Measurements from ENCODE around the gene ST8SIA2.
"Not testable (repeated sequence)": the region's sequence is repeated elsewhere in the genome, so short reads cannot be mapped to it uniquely, and the experiment has no call there.

The ST8SIA2 gene

GRCh38 chr15:92444631-92445030, 51.0 kb downstream of the ST8SIA2 start:
- DNase-seq: no peak

DNA sequence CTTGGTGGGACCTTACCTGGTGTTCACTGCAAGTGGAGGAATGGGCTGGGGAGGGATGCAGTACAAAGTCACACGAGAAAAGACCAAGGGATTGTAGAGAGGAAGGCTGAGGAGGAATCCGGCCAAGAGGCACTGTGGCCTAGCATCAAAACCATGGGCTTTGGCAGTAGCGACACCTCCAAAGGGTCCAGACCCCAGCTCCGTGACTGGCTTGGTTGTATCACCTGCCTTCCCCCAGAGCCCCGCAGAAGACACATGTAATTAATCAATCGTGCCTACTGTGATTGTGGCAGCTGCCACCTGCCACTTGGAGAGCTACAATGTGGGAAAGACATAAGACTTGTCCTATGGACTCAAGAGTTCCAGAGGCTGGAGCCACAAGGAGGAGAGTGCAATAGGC, 54.7 kb downstream of the ST8SIA2 start:
- no peak for DNase-seq

- no peak for DNase-seq
Observed at GRCh38 chr15:92449476-92449875, 55.8 kb downstream of the ST8SIA2 start.

DNA sequence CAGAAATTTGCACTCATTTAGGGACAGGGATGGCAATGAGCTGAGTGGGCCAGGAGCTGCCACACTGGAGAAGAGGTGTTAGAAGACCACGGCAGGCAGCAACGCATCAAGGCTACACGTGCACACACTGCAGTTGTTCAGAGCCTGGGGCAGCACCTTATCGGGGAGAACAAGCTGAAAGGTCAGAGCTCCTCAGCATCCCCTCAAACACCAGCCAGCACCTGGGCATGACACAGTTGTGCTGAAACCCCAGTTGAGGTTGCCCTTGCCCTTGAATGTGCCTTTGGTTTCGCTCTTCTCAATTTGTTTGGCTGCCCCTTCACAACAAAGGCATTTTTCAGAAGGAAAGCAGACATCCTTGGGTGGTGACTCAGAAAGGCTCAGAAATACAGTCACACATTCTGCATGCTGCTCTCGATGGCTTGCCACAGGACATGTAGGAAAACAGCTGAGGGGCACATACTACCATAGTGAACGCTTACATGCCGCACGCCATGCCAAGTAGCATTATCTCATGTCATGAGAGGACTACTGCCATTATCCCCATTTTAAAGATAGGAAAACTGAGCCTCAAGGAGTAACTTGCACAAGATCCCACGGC, 57.6 kb downstream of the ST8SIA2 start:
- no peak for DNase-seq

GRCh38 chr15:92452143-92452542, 58.5 kb downstream of the ST8SIA2 start:
- DNase-seq: no peak

- no peak for DNase-seq
Observed at GRCh38 chr15:92453607-92454006, 59.9 kb downstream of the ST8SIA2 start.

DNA sequence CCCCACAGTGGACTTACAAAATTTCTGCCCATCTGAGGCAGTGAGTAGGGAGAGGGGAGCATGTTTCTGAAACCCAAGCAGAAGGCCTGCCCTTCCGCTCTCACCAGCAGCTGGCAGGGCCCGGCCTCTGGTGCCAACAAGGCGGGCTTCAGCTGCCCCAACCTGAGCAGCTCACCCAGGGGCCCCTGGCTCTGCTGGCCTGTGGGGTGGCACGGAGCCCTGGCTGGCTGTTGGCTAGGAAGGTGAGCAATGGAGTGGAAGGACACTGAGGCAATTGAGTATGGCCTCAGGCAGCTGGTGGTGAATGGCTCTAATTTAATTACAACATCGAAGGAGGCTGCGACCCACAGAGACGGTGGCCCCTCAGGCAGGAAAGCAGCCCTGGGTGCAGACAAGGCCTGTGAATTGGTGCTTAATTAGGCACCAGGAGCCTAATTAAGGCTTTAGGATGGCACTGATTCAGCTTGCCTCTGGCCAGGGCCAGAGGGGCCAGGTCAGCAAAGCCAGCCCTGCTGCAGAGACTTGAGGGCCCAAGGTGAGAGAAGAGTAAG, 60.9 kb downstream of the ST8SIA2 start:
- DNase-seq: no peak

DNA sequence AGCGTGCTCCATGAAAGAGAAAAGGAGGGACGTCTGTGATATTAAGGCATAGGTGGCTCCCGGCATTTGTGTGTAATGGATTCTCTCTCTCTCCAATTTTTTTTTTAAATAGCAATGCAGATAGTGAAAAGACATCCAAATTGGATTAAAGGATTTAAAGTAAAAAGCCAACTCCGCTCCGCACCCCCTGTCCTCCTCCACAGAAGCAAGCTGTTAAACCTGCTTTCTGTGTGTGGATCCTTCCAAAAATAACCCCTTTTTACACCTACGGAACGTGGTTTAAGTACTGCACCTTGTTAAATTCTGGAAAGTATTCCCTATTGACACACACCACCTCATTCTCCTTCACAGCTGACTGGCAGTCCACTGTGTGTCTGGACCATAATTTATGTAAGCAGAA, 61.6 kb downstream of the ST8SIA2 start:
- no peak for DNase-seq

DNA sequence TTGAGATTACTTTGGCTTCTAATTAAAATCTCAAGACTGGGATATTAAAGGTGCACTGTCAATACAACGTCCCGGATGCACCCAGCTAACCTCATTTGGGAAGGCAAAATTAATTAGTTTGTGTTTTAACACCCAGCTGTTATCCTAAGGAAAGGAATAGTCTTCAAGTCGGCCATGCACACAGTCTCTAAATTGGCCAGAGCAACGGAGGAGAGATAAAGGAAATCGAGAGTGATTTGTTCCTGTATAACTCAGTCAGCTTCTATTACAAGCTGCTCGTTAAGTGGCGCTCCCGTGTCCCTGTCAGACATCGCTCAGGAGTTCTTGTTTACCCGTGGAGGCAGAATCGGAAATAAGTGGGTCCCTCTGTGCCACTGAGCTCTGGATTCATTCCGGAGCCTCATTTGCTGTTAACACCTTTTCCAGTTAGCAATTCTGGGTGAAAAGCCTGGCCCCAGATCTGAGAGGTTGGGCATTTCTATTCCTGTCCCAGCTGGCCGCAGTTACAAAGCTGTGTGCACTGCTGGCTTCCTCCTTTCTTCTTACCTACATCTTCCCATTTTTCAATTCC, 63.9 kb downstream of the ST8SIA2 start:
- DNase-seq: no peak

GRCh38 chr15:92460023-92460422, 66.3 kb downstream of the ST8SIA2 start:
- DNase-seq: no peak

- no peak for DNase-seq
Observed at GRCh38 chr15:92462424-92463125, 68.9 kb downstream of the ST8SIA2 start.

DNA sequence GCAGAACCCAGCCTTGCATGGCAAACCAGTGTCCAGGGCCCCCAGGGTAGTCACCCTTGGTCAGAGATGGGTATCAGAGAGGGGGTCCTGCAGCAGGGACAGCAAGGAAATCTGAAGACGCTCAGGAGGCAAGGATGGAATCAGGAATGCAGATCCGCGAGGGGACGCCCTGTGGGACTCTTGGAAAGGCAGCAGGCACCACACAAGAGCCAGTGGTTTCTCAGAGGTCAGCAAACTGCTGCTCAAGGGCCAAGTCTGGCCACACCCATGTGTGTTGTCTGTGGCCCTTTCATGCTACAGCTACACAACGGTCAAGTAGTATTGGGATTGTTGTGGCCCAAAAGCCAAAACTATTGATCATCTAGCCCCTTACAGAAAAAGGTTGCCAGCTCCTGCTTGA, 69.7 kb downstream of the ST8SIA2 start:
- DNase-seq: no peak

- no peak for DNase-seq
Observed at GRCh38 chr15:92463826-92464225, 70.1 kb downstream of the ST8SIA2 start.

GRCh38 chr15:92466834-92467233, 73.2 kb downstream of the ST8SIA2 start:
- no peak for DNase-seq

GRCh38 chr15:92467245-92467644, 73.6 kb downstream of the ST8SIA2 start:
- DNase-seq: no peak

DNA sequence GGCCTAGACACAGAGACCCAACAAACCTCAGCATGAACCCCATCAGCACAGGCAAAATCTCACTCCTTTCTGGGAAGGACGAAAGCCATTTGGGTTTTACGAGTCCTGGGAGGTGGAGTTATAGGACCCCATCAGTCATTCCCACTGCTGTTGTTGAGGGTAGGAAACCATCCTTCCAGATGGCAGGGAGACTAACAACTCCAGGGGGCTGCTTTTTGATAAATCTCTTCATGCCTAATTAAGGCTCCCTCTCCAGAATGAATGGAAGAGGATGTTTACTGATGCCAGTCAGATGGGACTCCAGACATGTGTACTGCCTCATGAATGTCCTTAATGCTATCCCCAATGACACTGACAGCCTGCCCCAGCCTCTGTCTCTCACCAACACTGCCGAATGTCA, 75.3 kb downstream of the ST8SIA2 start:
- no peak for DNase-seq

GRCh38 chr15:92471288-92471687, 77.6 kb downstream of the ST8SIA2 start:
- no peak for DNase-seq

GRCh38 chr15:92473756-92474155, 80.1 kb downstream of the ST8SIA2 start:
- no peak for DNase-seq

DNA sequence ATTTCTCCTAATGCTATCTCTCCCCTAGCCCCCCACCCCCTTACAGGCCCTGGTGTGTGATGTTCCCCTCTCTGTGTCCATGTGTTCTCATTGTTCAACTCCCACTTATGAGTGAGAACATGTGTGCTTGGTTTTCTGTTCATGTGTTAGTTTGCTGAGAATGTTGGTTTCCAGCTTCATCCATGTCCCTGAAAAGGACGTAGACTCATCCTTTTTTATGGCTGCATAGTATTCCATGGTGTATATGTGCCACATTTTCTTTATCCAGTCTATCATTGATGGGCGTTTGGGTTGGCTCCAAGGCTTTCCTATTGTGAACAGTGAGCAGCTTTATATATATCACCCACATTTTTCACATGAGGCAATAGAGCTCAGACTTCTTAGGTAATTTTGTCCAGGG, 86.0 kb downstream of the ST8SIA2 start:
- not testable (repeated sequence) for DNase-seq

DNA sequence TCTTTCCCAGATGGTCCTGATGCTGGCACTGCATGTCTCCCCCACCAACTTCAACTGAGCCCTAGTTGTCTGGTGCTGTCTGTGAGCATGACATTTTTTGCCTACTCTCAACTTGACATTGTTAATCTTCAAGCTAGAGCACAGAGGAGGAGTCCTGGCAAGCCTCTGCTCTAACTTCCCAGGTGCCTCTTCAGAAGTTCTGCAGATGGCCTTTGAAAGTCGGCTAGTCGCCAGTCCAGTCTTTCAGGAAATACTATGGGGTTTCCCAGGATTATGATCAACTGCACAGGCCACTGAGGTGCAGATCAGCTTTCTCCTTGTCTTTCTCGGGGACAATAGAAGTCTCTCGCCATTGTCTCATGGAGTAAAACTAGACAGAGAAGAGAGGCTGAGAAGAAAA, 86.7 kb downstream of the ST8SIA2 start:
- DNase-seq: no peak

- no peak for DNase-seq
Observed at GRCh38 chr15:92485441-92485840, 91.8 kb downstream of the ST8SIA2 start.

DNA sequence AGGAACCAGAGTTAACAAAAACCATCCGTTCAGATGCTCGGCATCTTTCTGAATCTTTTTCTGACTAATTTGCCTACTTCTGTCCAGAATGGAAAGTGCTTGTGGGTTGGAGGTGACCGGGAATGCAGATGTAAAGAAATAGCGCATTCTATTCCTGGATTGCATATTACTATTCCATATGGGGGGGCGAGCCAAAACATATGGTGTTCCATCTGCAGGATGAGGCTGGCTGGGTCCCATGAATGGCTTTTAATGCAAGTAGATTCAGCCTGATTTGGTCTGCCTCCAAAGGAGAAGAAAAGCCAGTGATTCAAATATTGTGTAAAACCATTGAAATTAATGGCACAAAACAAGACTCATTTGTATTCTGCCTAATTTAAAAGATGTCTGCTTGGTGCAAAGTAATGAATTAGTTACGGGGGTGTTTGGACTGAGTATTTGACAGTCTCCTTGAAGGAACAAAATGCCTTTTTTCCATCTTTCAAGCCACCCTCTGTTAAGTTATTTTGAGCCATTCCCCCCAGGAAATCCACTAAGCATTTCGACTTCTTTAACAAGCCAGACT, 99.0 kb downstream of the ST8SIA2 start:
- DNase-seq: no peak

GRCh38 chr15:92494806-92495336, 101.2 kb downstream of the ST8SIA2 start:
- DNase-seq: no peak

- DNase-seq: no peak
Observed at GRCh38 chr15:92495446-92495845, 101.8 kb downstream of the ST8SIA2 start.

All from CD4-positive, alpha-beta T cell treated with Interferon alpha-2 for 1 hour (primary cell).